HepG2 (cell line): ENCODE results near the gene ZNF217. TPM values are rescaled to one million over a fixed set of nuclear protein-coding genes. Genes with fewer than 3 reads are reported as not detected.

Experiments used
- ASH2L ChIP-seq: fragments of 300-600, 200-600 bp; sonication (generic); IDR thresholded peaks from 2 replicates; pipeline ENCODE4 v1.7.0; 2017; ENCODE audit warnings: low read depth, mild to moderate bottlenecking, moderate library complexity, mixed read lengths, low read length; ENCODE audit not compliant: insufficient read length
- GFI1 ChIP-seq: sonication (generic); formaldehyde crosslinking; IDR thresholded peaks from 2 replicates; pipeline ENCODE4 v1.5.0; 2020; ENCODE audit warnings: missing genetic modification reagents, mild to moderate bottlenecking, borderline replicate concordance
- KMT2B ChIP-seq: IDR thresholded peaks from 2 replicates; pipeline ENCODE4 v1.6.1; 2016; ENCODE audit warnings: missing genetic modification reagents, missing compliant biosample characterization
- MEF2D ChIP-seq: sonication (generic); formaldehyde crosslinking; IDR thresholded peaks from 2 replicates; pipeline ENCODE4 v1.5.1; 2020; ENCODE audit warnings: mild to moderate bottlenecking, missing genetic modification reagents
- NFATC3 ChIP-seq: sonication (generic); formaldehyde crosslinking; IDR thresholded peaks from 2 replicates; pipeline ENCODE4 v1.5.1; 2020; ENCODE audit warnings: mild to moderate bottlenecking, missing genetic modification reagents
- NFKBIZ ChIP-seq: IDR thresholded peaks from 2 replicates; pipeline ENCODE4 v1.6.1; 2018; ENCODE audit warnings: missing genetic modification reagents, missing compliant biosample characterization
- NFYB ChIP-seq: sonication (generic); formaldehyde crosslinking; IDR thresholded peaks from 2 replicates; pipeline ENCODE4 v1.4.0; 2020; ENCODE audit warnings: missing genetic modification reagents
- NR3C1 ChIP-seq: sonication (generic); formaldehyde crosslinking; IDR thresholded peaks from 2 replicates; pipeline ENCODE4 v1.4.0; 2020; ENCODE audit warnings: missing genetic modification reagents
- PHF5A ChIP-seq: IDR thresholded peaks from one replicate; pipeline ENCODE4 v1.6.1; 2018; ENCODE audit warnings: low read depth, missing genetic modification reagents; ENCODE audit not compliant: unreplicated experiment
- REL ChIP-seq: sonication (generic); formaldehyde crosslinking; conservative IDR thresholded peaks from 2 replicates; pipeline ENCODE4 v1.8.0; 2022; ENCODE audit warnings: mild to moderate bottlenecking, missing genetic modification reagents, moderate library complexity
- SALL2 ChIP-seq: sonication (generic); formaldehyde crosslinking; IDR thresholded peaks from 2 replicates; pipeline ENCODE4 v1.8.1; 2023; ENCODE audit warnings: mild to moderate bottlenecking, missing genetic modification reagents, inconsistent platforms
- STAG1 ChIP-seq: sonication (generic); formaldehyde crosslinking; IDR thresholded peaks from 2 replicates; pipeline ENCODE4 v1.4.0; 2020; ENCODE audit warnings: missing genetic modification reagents
- TBX3 ChIP-seq: fragments of 450-650 bp; IDR thresholded peaks from 2 replicates; pipeline ENCODE4 v1.6.1; 2017; ENCODE audit warnings: antibody characterized with exemption, mild to moderate bottlenecking, inconsistent platforms, borderline replicate concordance
- YEATS4 ChIP-seq: sonication (generic); formaldehyde crosslinking; IDR thresholded peaks from 2 replicates; pipeline ENCODE4 v1.4.0; 2020; ENCODE audit warnings: missing genetic modification reagents, borderline replicate concordance
- ZBTB38 ChIP-seq: sonication (generic); formaldehyde crosslinking; IDR thresholded peaks from 2 replicates; pipeline ENCODE4 v1.5.1; 2020; ENCODE audit warnings: mild to moderate bottlenecking, missing genetic modification reagents
- ZMYM4 ChIP-seq: sonication (generic); formaldehyde crosslinking; IDR thresholded peaks from 2 replicates; pipeline ENCODE4 v1.8.1; 2023; ENCODE audit warnings: mild to moderate bottlenecking, missing genetic modification reagents
- ZNF335 ChIP-seq: sonication (generic); formaldehyde crosslinking; IDR thresholded peaks from 2 replicates; pipeline ENCODE4 v1.4.0; 2020; ENCODE audit warnings: missing genetic modification reagents
- ZNF563 ChIP-seq: sonication (generic); formaldehyde crosslinking; IDR thresholded peaks from 2 replicates; pipeline ENCODE4 v1.8.0; 2022; ENCODE audit warnings: mild to moderate bottlenecking, moderate library complexity, missing genetic modification reagents
- ZNF607 ChIP-seq: sonication (generic); formaldehyde crosslinking; IDR thresholded peaks from 2 replicates; pipeline ENCODE4 v1.5.1; 2020; ENCODE audit warnings: missing genetic modification reagents, mild to moderate bottlenecking, borderline replicate concordance
- ZNF644 ChIP-seq: IDR thresholded peaks from 2 replicates; pipeline ENCODE4 v1.6.1; 2016; ENCODE audit warnings: low read depth
- polyA plus RNA-seq, 8 experiments: library from polyadenylated mRNA; depleted of rRNA in 3 of 8; stranded (reverse) in 7 of 8; unstranded in 1 of 8; fragments of >200 nt; fragmentation: Illumina TruSeq in 4 of 8; extraction: Trizol in 4 of 8; gene quantifications; 2 replicates each; pipeline versions ENCODE4 v1.2.1 to v1.2.3, GENCODE V29; 2011 to 2016; ENCODE audit warnings: low read depth in 4 of 8, missing spikeins in 1 of 8, mixed read lengths in 1 of 8; ENCODE audit not compliant: insufficient read depth in 1 of 8
- total RNA-seq, 5 experiments: library from RNA; depleted of rRNA; stranded (reverse); fragments of >200 nt; fragmentation: Illumina TruSeq; extraction: Trizol; gene quantifications; 2 replicates each; pipeline ENCODE4 v1.2.3, GENCODE V29; 2016; ENCODE audit warnings: low read depth in 1 of 5
- TF ChIP-seq, protein P1 (sequence below): IDR thresholded peaks from 2 replicates; pipeline ENCODE4 v1.6.1; 2016; ENCODE audit warnings: low read depth, borderline replicate concordance
- TF ChIP-seq, protein P2 (sequence below): sonication (generic); formaldehyde crosslinking; IDR thresholded peaks from 2 replicates; pipeline ENCODE4 v1.8.1; 2023; ENCODE audit warnings: missing genetic modification reagents, mild to moderate bottlenecking, borderline replicate concordance
- TF ChIP-seq, protein P3 (sequence below): sonication (generic); formaldehyde crosslinking; IDR thresholded peaks from 2 replicates; pipeline ENCODE4 v1.8.1; 2023; ENCODE audit warnings: mild to moderate bottlenecking, missing genetic modification reagents
- TF ChIP-seq, protein P4 (sequence below): sonication (generic); formaldehyde crosslinking; IDR thresholded peaks from 2 replicates; pipeline ENCODE4 v1.5.1; 2020; ENCODE audit warnings: missing genetic modification reagents, mild to moderate bottlenecking, borderline replicate concordance
- TF ChIP-seq, protein P5 (sequence below): sonication (generic); formaldehyde crosslinking; IDR thresholded peaks from 2 replicates; pipeline ENCODE4 v1.8.0; 2022; ENCODE audit warnings: mild to moderate bottlenecking, missing genetic modification reagents, moderate library complexity

ZNF217 gene
- total and polyA plus RNA-seq, 2 of the 13 experiments (the other 11 are each of a cell fraction or from before 2014, with no cell fraction given): 22.3 to 29.8 TPM

DNA sequence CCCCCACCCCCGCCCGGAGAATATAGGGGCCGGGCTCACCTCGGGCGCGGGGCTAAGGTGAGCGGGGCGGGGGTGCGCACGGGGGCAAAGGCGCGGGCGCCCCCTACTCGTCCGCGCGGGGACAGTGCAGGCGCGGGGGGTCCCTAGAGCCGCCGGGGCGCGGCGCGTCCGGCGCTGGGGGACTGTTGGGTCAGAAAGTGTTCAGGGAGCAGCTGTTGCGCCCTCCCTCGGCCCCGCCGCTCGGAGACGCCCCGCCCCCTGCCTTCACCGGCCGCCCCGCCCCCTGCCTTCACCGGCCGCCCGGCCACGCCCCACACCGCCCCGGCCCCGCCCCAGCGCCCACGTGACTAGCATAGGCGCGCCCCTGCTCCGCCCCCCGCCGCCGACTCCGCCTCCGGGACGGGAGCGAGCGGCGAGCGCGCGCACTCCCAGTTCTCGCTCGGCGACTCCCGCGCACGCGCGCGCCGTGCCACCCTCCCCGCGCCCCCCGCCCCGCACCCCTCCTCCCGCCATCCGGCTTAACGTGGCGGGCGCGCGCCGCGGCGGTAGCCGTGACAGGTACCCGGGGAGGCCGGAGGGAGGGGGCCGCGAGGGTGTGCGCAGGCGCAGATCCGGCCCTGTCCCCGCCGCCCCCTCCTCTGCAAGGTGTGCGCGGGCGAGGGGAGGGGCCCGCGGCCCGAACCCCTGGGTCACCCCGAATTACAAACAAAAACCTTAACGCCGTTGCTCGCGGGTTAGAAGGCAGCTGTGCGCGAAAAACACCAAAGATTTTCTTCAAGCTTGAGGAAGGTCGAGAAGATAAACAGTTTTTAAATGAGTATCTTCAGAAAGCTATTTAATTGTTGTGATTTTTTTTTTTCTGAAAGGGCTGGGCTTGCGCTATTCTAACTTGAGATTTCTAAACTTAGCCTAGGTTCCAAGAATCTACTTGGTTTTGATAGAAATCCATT lies 704 bp upstream of the ZNF217 start (continued):
- no peak for TF ChIP-seq KMT2B
- TF ChIP-seq ZNF563 (CRISPR knock-in tag): no peak
- TF ChIP-seq ASH2L: peak; percentile 28
- 0 out of 2 replicates have a peak, but pooled peaks have one; percentile 20 for TF ChIP-seq TBX3
- peak; percentile 65 for TF ChIP-seq ZMYM4 (CRISPR knock-in tag)
- peak; percentile 64; the same call in 1 of the 2 replicates for TF ChIP-seq REL
- TF ChIP-seq GFI1: peak; percentile 36; the same call in 1 of the 2 replicates
- TF ChIP-seq, protein P1, sequence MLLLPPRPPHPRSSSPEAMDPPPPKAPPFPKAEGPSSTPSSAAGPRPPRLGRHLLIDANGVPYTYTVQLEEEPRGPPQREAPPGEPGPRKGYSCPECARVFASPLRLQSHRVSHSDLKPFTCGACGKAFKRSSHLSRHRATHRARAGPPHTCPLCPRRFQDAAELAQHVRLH (CRISPR knock-in tag): no peak; the same call in 1 of the 2 replicates
- TF ChIP-seq ZNF607 (CRISPR knock-in tag): 0 out of 2 replicates have a peak, but pooled peaks have one; percentile 64
- TF ChIP-seq NFYB (CRISPR knock-in tag): no peak
- peak; percentile 65 for TF ChIP-seq STAG1 (CRISPR knock-in tag)
- no peak; the same call in 1 of the 2 replicates for TF ChIP-seq SALL2 (CRISPR knock-in tag)
- peak; percentile 56 for TF ChIP-seq YEATS4 (CRISPR knock-in tag)
- no peak for TF ChIP-seq NFKBIZ (CRISPR knock-in tag)
- no peak; the same call in 1 of the 2 replicates for TF ChIP-seq MEF2D (CRISPR knock-in tag)
- TF ChIP-seq, protein P2, sequence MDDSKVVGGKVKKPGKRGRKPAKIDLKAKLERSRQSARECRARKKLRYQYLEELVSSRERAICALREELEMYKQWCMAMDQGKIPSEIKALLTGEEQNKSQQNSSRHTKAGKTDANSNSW: no peak
- TF ChIP-seq, protein P3, sequence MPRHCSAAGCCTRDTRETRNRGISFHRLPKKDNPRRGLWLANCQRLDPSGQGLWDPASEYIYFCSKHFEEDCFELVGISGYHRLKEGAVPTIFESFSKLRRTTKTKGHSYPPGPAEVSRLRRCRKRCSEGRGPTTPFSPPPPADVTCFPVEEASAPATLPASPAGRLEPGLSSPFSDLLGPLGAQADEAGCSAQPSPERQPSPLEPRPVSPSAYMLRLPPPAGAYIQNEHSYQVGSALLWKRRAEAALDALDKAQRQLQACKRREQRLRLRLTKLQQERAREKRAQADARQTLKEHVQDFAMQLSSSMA: no peak
- TF ChIP-seq, protein P4, sequence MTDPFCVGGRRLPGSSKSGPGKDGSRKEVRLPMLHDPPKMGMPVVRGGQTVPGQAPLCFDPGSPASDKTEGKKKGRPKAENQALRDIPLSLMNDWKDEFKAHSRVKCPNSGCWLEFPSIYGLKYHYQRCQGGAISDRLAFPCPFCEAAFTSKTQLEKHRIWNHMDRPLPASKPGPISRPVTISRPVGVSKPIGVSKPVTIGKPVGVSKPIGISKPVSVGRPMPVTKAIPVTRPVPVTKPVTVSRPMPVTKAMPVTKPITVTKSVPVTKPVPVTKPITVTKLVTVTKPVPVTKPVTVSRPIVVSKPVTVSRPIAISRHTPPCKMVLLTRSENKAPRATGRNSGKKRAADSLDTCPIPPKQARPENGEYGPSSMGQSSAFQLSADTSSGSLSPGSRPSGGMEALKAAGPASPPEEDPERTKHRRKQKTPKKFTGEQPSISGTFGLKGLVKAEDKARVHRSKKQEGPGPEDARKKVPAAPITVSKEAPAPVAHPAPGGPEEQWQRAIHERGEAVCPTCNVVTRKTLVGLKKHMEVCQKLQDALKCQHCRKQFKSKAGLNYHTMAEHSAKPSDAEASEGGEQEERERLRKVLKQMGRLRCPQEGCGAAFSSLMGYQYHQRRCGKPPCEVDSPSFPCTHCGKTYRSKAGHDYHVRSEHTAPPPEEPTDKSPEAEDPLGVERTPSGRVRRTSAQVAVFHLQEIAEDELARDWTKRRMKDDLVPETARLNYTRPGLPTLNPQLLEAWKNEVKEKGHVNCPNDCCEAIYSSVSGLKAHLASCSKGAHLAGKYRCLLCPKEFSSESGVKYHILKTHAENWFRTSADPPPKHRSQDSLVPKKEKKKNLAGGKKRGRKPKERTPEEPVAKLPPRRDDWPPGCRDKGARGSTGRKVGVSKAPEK: no peak
- TF ChIP-seq NR3C1 (CRISPR knock-in tag): no peak
- TF ChIP-seq NFATC3 (CRISPR knock-in tag): no peak
- TF ChIP-seq, protein P5, sequence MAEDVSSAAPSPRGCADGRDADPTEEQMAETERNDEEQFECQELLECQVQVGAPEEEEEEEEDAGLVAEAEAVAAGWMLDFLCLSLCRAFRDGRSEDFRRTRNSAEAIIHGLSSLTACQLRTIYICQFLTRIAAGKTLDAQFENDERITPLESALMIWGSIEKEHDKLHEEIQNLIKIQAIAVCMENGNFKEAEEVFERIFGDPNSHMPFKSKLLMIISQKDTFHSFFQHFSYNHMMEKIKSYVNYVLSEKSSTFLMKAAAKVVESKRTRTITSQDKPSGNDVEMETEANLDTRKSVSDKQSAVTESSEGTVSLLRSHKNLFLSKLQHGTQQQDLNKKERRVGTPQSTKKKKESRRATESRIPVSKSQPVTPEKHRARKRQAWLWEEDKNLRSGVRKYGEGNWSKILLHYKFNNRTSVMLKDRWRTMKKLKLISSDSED (CRISPR knock-in tag): no peak
- peak; percentile 67; the same call in 1 of the 2 replicates for TF ChIP-seq ZBTB38 (CRISPR knock-in tag)
- no peak for TF ChIP-seq ZNF335 (CRISPR knock-in tag)
- TF ChIP-seq PHF5A (CRISPR knock-in tag): peak; percentile 40
- no peak for TF ChIP-seq ZNF644 (CRISPR knock-in tag)
